NK-92 treated with Interleukin-12 subunit alpha and Interleukin-12 subunit beta, amount 100 ng/mL, for 24 hours (cell line): ENCODE measurements around the gene TMEM263.

Experiments used
- DNase-seq: peaks from one replicate; lab custom pipeline; 2025; lab: John Stamatoyannopoulos, UW

The TMEM263 gene

GRCh38 chr12:106947461-106947860 lies 8.2 kb upstream of the TMEM263 start:
- DNase-seq, result no peak

GRCh38 chr12:106950591-106950990 lies 5.1 kb upstream of the TMEM263 start:
- DNase-seq, result no peak

- DNase-seq, result no peak
These were observed 2.1 kb upstream of the TMEM263 start for GRCh38 chr12:106953352-106954250.

GRCh38 chr12:106954462-106955376 lies 988 bp upstream of the TMEM263 start:
- no peak for DNase-seq

GRCh38 chr12:106956048-106956578 lies 406 bp downstream of the TMEM263 start:
- DNase-seq, result no peak

GRCh38 chr12:106957583-106957982 lies 1.9 kb downstream of the TMEM263 start:
- no peak for DNase-seq

- no peak for DNase-seq
These were observed 4.7 kb downstream of the TMEM263 start for GRCh38 chr12:106960443-106960842.

GRCh38 chr12:106962286-106962685 lies 6.6 kb downstream of the TMEM263 start:
- DNase-seq, result no peak

- DNase-seq, result no peak
These were observed 8.8 kb downstream of the TMEM263 start for GRCh38 chr12:106964526-106964925.

GRCh38 chr12:106971065-106971464 lies 15.4 kb downstream of the TMEM263 start:
- no peak for DNase-seq

- DNase-seq, result no peak
These were observed 17.8 kb downstream of the TMEM263 start for GRCh38 chr12:106973545-106973944.

- DNase-seq, result no peak
These were observed 18.8 kb downstream of the TMEM263 start for GRCh38 chr12:106974511-106974910.

GRCh38 chr12:106975098-106975497 lies 19.4 kb downstream of the TMEM263 start:
- DNase-seq, result no peak

- DNase-seq, result no peak
These were observed 20.4 kb downstream of the TMEM263 start for GRCh38 chr12:106975993-106976658.

GRCh38 chr12:106976668-106977067 lies 21.0 kb downstream of the TMEM263 start:
- no peak for DNase-seq

- no peak for DNase-seq
These were observed 22.5 kb downstream of the TMEM263 start for GRCh38 chr12:106978035-106978800.

- DNase-seq, result no peak
These were observed 25.2 kb downstream of the TMEM263 start for GRCh38 chr12:106980944-106981343.

- no peak for DNase-seq
These were observed 26.1 kb downstream of the TMEM263 start for GRCh38 chr12:106981788-106982187.

GRCh38 chr12:106982229-106982628 lies 26.5 kb downstream of the TMEM263 start:
- DNase-seq, result no peak

- no peak for DNase-seq
These were observed 29.0 kb downstream of the TMEM263 start for GRCh38 chr12:106984588-106985137.

- DNase-seq, result no peak
These were observed 29.8 kb downstream of the TMEM263 start for GRCh38 chr12:106985479-106985878.
